HEK293 (cell line): ENCODE results near the gene TM6SF1.

Experiments
- CTCF ChIA-PET: fragments of 350-600 bp; formaldehyde crosslinking; extraction: SDS; loops from one replicate; lab custom pipeline; 2021; ENCODE audit warnings: antibody characterized with exemption; lab: Yijun Ruan, JAX
- POLR2A ChIA-PET: fragments of 300-600 bp; formaldehyde crosslinking; extraction: SDS; loops from one replicate; lab custom pipeline; 2020; ENCODE audit warnings: antibody characterized with exemption, inconsistent platforms; lab: Yijun Ruan, JAX
- H3K27ac ChIP-seq: fragments of 200-500 bp; sonication (Bioruptor generic); 2 replicates; pipeline ENCODE4 v1.5.1; 2014; ENCODE audit warnings: low read depth, low read length, control low read depth, inconsistent platforms; ENCODE audit errors: extremely low read depth
- H3K36me3 ChIP-seq, 2 experiments: fragments of 200-500 bp in 1 of 2; sonication (Bioruptor generic) in 1 of 2; 1 replicate in 1 of 2; 2 replicates in 1 of 2; pipeline ENCODE4 v1.5.1; 2014 to 2017; ENCODE audit warnings: inconsistent platforms in 2 of 2, low read length in 2 of 2; ENCODE audit not compliant: control insufficient read depth in 2 of 2, insufficient read depth in 1 of 2
- H3K4me1 ChIP-seq: fragments of 200-500 bp; sonication (Bioruptor generic); 2 replicates; pipeline ENCODE4 v1.5.1; 2014; ENCODE audit warnings: mild to moderate bottlenecking, low read length, inconsistent platforms; ENCODE audit not compliant: control insufficient read depth, insufficient read depth
- H3K4me3 ChIP-seq: 2 replicates; pipeline ENCODE4 v1.5.1; 2011; ENCODE audit warnings: low read depth, mild to moderate bottlenecking, control low read depth, low read length, moderate library complexity
- H3K9me3 ChIP-seq: fragments of 200-500 bp; sonication (Bioruptor generic); 2 replicates; pipeline ENCODE4 v1.5.1; 2014; ENCODE audit warnings: low read depth, low read length, inconsistent platforms; ENCODE audit not compliant: control insufficient read depth, insufficient read depth
- GFI1B ChIP-seq: fragments of 450-650 bp; formaldehyde crosslinking; IDR thresholded peaks from 2 replicates; pipeline ENCODE4 v1.5.1; 2016; ENCODE audit warnings: missing biosample characterization, missing genetic modification characterization
- GLI2 ChIP-seq: fragments of 450-650 bp; formaldehyde crosslinking; IDR thresholded peaks from 2 replicates; pipeline ENCODE4; 2017; ENCODE audit warnings: missing biosample characterization, missing genetic modification characterization, low read depth, borderline replicate concordance
- GLIS1 ChIP-seq: fragments of 450-650 bp; formaldehyde crosslinking; IDR thresholded peaks from 2 replicates; pipeline ENCODE4 v1.5.1; 2016; ENCODE audit warnings: missing biosample characterization, missing genetic modification characterization
- IKZF3 ChIP-seq: fragments of 450-650 bp; IDR thresholded peaks from 2 replicates; pipeline ENCODE4 v1.5.0; 2018; ENCODE audit warnings: missing biosample characterization, mild to moderate bottlenecking, missing genetic modification characterization, moderate library complexity
- SCRT1 ChIP-seq: fragments of 450-650 bp; formaldehyde crosslinking; IDR thresholded peaks from 2 replicates; pipeline ENCODE4 v1.5.1; 2016; ENCODE audit warnings: missing biosample characterization, missing genetic modification characterization, borderline replicate concordance
- SCRT2 ChIP-seq: fragments of 450-650 bp; formaldehyde crosslinking; IDR thresholded peaks from 2 replicates; pipeline ENCODE4 v1.5.1; 2016; ENCODE audit warnings: missing biosample characterization, missing genetic modification characterization
- SP7 ChIP-seq: fragments of 450-650 bp; formaldehyde crosslinking; IDR thresholded peaks from 2 replicates; pipeline ENCODE4 v1.5.1; 2016; ENCODE audit warnings: missing biosample characterization, missing genetic modification characterization
- TRIM28 ChIP-seq: IDR thresholded peaks from 2 replicates; pipeline ENCODE4 v1.6.1; 2011; ENCODE audit warnings: low read length, control low read depth, borderline replicate concordance
- ZBTB1 ChIP-seq: fragments of 450-650 bp; formaldehyde crosslinking; IDR thresholded peaks from 2 replicates; pipeline ENCODE4 v1.5.1; 2016; ENCODE audit warnings: missing biosample characterization, missing genetic modification characterization
- ZBTB17 ChIP-seq: fragments of 450-650 bp; formaldehyde crosslinking; IDR thresholded peaks from 2 replicates; pipeline ENCODE4 v1.5.1; 2016; ENCODE audit warnings: missing biosample characterization, missing genetic modification characterization
- ZBTB7A ChIP-seq: fragments of 450-650 bp; formaldehyde crosslinking; IDR thresholded peaks from 2 replicates; pipeline ENCODE4 v1.5.1; 2016; ENCODE audit warnings: low read depth, missing biosample characterization, missing genetic modification characterization
- ZNF184 ChIP-seq: fragments of 450-650 bp; IDR thresholded peaks from 2 replicates; pipeline ENCODE4 v1.5.1; 2018; ENCODE audit warnings: missing biosample characterization, mild to moderate bottlenecking, missing genetic modification characterization
- ZNF19 ChIP-seq: fragments of 450-650 bp; formaldehyde crosslinking; IDR thresholded peaks from 2 replicates; pipeline ENCODE4; 2016; ENCODE audit warnings: missing biosample characterization, missing genetic modification characterization, low read depth
- ZNF37A ChIP-seq: fragments of 450-650 bp; IDR thresholded peaks from 2 replicates; pipeline ENCODE4 v1.5.1; 2018; ENCODE audit warnings: missing biosample characterization, missing genetic modification characterization
- ZNF423 ChIP-seq: fragments of 450-650 bp; formaldehyde crosslinking; IDR thresholded peaks from 2 replicates; pipeline ENCODE4 v1.5.1; 2016; ENCODE audit warnings: missing biosample characterization, missing genetic modification characterization
- ZNF473 ChIP-seq: fragments of 450-650 bp; formaldehyde crosslinking; IDR thresholded peaks from 2 replicates; pipeline ENCODE4 v1.5.1; 2017; ENCODE audit warnings: missing biosample characterization, missing genetic modification characterization
- ZNF792 ChIP-seq: fragments of 450-650 bp; formaldehyde crosslinking; IDR thresholded peaks from 2 replicates; pipeline ENCODE4 v1.5.1; 2016; ENCODE audit warnings: missing biosample characterization, missing genetic modification characterization
- TF ChIP-seq, protein P1 (sequence below): fragments of 450-650 bp; formaldehyde crosslinking; IDR thresholded peaks from 2 replicates; pipeline ENCODE4 v1.5.1; 2016; ENCODE audit warnings: missing biosample characterization, missing genetic modification characterization
- TF ChIP-seq, protein P2 (sequence below): fragments of 450-650 bp; formaldehyde crosslinking; IDR thresholded peaks from 2 replicates; pipeline ENCODE4 v1.5.1; 2016; ENCODE audit warnings: missing biosample characterization, missing genetic modification characterization, borderline replicate concordance
- TF ChIP-seq, protein P3 (sequence below): fragments of 450-650 bp; formaldehyde crosslinking; IDR thresholded peaks from 2 replicates; pipeline ENCODE4 v1.5.1; 2016; ENCODE audit warnings: missing biosample characterization, missing genetic modification characterization, borderline replicate concordance
- TF ChIP-seq, protein P4 (sequence below): fragments of 450-650 bp; formaldehyde crosslinking; IDR thresholded peaks from 2 replicates; pipeline ENCODE4 v1.5.1; 2016; ENCODE audit warnings: missing biosample characterization, missing genetic modification characterization, low read depth
- TF ChIP-seq, protein P5 (sequence below): fragments of 450-650 bp; formaldehyde crosslinking; IDR thresholded peaks from 2 replicates; pipeline ENCODE4 v1.5.1; 2016; ENCODE audit warnings: missing biosample characterization, missing genetic modification characterization, low read depth

The TM6SF1 gene

DNA sequence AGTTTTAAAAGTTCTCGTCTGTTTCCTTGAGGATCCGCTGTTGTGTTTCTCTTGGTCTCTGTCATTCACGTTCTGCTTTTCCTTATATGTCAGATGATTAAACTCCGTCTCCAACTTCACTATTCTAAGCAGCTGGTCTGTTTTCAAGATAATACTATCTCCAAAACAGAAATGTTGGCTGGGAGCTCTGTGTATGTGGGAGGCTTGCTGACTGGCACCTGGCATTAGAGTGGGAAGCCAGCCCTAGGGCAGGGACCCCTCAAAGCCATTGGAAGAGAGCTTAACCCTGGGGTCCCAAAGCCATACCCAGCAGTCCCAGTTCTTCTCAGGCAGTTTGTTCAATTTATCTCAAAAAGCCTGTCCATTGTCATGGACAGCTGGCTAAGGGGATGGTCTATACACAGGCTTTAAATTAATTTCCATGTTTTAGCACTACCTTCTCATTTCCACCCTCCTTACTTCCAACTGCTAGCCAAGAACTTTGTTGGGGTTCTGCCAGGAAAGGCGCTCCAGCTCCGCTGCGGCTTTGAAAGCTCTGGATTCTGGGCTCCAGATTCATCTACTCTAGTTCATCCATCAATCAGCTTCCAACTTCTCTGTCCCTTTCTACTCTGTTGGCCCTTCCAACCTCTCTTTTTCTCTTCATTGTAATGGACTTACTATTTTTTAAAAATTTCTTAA, 49.6 kb upstream of the TM6SF1 start:
- H3K4me1 ChIP-seq = peaks cover 18% of the 10 kb centered on the region
- POLR2A ChIA-PET = interaction anchor here (1.3 kb wide), 1 partner anchor 9 kb away, joined by 8 read pairs; the partner anchor contains the start of gene BTBD1
- TF ChIP-seq ZNF184 (tag by site-specific recombination) (no peak), ZBTB1 (tag by site-specific recombination) (no peak), ZNF473 (no peak), ZNF792 (no peak), SP7 (tag by site-specific recombination) (no peak), IKZF3 (tag by site-specific recombination) (no peak), TRIM28 (no peak), SCRT1 (tag by site-specific recombination) (no peak)
- H3K9me3 ChIP-seq = no peaks in the 10 kb centered on the region
- H3K36me3 ChIP-seq = peaks cover 27 to 32% of the 10 kb centered on the region in 2 experiments
- CTCF ChIA-PET = interaction anchor here (0.6 to 1.1 kb wide), 4 partner anchors 9 to 325 kb away, joined by 3 read pairs; partner anchors contain the start of gene C15orf40
- no peak overlapping the region for H3K27ac ChIP-seq
- H3K4me3 ChIP-seq = no peak overlapping the region

DNA sequence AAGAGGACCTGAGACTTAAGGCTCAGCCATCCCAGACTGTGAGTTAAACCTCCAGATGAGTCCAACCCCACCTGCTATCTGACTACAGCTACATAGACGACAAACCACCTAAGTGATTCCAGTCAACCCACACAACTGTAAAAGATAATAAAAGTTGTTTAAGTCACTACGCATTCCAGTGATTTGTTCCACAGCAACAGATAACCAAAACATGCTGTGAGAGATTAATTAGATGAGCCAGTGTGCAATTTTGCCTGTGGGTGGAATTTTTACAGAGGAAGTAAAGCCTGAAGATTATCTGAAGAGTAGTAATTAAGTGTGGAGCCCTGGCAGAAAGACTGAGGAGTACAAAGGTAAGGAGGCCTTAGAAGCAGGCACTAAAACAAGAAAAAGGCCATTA, 45.8 kb upstream of the TM6SF1 start:
- Histone ChIP-seq H3K27ac (peak overlapping the region; percentile 45; the same call in 1 of the 2 replicates), H3K36me3 (peaks cover 0 to 9% of the 10 kb centered on the region in 2 experiments; a peak in 2 of 3 replicates), H3K9me3 (no peaks in the 10 kb centered on the region), H3K4me3 (no peak overlapping the region), H3K4me1 (peaks cover 40% of the 10 kb centered on the region)
- CTCF ChIA-PET = interaction anchor here (0.7 to 1.3 kb wide), 2 partner anchors 143 to 158 kb away, joined by 3 read pairs; no protein-coding TSS in a partner anchor
- POLR2A ChIA-PET = interaction anchor here (4.0 kb wide), 1 partner anchor 50 kb away, joined by 15 read pairs; the partner anchor contains the start of gene C15orf40
- TF ChIP-seq, protein P1, sequence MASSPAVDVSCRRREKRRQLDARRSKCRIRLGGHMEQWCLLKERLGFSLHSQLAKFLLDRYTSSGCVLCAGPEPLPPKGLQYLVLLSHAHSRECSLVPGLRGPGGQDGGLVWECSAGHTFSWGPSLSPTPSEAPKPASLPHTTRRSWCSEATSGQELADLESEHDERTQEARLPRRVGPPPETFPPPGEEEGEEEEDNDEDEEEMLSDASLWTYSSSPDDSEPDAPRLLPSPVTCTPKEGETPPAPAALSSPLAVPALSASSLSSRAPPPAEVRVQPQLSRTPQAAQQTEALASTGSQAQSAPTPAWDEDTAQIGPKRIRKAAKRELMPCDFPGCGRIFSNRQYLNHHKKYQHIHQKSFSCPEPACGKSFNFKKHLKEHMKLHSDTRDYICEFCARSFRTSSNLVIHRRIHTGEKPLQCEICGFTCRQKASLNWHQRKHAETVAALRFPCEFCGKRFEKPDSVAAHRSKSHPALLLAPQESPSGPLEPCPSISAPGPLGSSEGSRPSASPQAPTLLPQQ (tag by site-specific recombination) = no peak
- TF ChIP-seq, protein P2, sequence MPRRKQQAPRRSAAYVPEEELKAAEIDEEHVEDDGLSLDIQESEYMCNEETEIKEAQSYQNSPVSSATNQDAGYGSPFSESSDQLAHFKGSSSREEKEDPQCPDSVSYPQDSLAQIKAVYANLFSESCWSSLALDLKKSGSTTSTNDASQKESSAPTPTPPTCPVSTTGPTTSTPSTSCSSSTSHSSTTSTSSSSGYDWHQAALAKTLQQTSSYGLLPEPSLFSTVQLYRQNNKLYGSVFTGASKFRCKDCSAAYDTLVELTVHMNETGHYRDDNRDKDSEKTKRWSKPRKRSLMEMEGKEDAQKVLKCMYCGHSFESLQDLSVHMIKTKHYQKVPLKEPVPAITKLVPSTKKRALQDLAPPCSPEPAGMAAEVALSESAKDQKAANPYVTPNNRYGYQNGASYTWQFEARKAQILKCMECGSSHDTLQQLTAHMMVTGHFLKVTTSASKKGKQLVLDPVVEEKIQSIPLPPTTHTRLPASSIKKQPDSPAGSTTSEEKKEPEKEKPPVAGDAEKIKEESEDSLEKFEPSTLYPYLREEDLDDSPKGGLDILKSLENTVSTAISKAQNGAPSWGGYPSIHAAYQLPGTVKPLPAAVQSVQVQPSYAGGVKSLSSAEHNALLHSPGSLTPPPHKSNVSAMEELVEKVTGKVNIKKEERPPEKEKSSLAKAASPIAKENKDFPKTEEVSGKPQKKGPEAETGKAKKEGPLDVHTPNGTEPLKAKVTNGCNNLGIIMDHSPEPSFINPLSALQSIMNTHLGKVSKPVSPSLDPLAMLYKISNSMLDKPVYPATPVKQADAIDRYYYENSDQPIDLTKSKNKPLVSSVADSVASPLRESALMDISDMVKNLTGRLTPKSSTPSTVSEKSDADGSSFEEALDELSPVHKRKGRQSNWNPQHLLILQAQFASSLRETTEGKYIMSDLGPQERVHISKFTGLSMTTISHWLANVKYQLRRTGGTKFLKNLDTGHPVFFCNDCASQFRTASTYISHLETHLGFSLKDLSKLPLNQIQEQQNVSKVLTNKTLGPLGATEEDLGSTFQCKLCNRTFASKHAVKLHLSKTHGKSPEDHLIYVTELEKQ = peak; percentile 89; the same call in 1 of the 2 replicates
- TF ChIP-seq, protein P3, sequence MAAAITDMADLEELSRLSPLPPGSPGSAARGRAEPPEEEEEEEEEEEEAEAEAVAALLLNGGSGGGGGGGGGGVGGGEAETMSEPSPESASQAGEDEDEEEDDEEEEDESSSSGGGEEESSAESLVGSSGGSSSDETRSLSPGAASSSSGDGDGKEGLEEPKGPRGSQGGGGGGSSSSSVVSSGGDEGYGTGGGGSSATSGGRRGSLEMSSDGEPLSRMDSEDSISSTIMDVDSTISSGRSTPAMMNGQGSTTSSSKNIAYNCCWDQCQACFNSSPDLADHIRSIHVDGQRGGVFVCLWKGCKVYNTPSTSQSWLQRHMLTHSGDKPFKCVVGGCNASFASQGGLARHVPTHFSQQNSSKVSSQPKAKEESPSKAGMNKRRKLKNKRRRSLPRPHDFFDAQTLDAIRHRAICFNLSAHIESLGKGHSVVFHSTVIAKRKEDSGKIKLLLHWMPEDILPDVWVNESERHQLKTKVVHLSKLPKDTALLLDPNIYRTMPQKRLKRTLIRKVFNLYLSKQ (tag by site-specific recombination) = no peak
- peak; percentile 65; the same call in 1 of the 2 replicates for TF ChIP-seq GLI2 (tag by site-specific recombination)
- TF ChIP-seq IKZF3 (tag by site-specific recombination) = peak; percentile 78; the same call in 1 of the 2 replicates
- TF ChIP-seq, protein P4, sequence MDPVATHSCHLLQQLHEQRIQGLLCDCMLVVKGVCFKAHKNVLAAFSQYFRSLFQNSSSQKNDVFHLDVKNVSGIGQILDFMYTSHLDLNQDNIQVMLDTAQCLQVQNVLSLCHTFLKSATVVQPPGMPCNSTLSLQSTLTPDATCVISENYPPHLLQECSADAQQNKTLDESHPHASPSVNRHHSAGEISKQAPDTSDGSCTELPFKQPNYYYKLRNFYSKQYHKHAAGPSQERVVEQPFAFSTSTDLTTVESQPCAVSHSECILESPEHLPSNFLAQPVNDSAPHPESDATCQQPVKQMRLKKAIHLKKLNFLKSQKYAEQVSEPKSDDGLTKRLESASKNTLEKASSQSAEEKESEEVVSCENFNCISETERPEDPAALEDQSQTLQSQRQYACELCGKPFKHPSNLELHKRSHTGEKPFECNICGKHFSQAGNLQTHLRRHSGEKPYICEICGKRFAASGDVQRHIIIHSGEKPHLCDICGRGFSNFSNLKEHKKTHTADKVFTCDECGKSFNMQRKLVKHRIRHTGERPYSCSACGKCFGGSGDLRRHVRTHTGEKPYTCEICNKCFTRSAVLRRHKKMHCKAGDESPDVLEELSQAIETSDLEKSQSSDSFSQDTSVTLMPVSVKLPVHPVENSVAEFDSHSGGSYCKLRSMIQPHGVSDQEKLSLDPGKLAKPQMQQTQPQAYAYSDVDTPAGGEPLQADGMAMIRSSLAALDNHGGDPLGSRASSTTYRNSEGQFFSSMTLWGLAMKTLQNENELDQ = no peak
- TF ChIP-seq SCRT2 (tag by site-specific recombination) = peak; percentile 97
- no peak for TF ChIP-seq ZNF37A
- peak; percentile 81; the same call in 1 of the 2 replicates for TF ChIP-seq GFI1B (tag by site-specific recombination)
- peak; percentile 44; the same call in 1 of the 2 replicates for TF ChIP-seq ZBTB17 (tag by site-specific recombination)
- 0 out of 2 replicates have a peak, but pooled peaks have one; percentile 9 for TF ChIP-seq GLIS1 (tag by site-specific recombination)
- no peak for TF ChIP-seq ZBTB7A (tag by site-specific recombination)
- TF ChIP-seq SCRT1 (tag by site-specific recombination) = peak; percentile 98
- no peak for TF ChIP-seq ZNF423 (tag by site-specific recombination)
- TF ChIP-seq ZNF19 (tag by site-specific recombination) = no peak
- TF ChIP-seq, protein P5, sequence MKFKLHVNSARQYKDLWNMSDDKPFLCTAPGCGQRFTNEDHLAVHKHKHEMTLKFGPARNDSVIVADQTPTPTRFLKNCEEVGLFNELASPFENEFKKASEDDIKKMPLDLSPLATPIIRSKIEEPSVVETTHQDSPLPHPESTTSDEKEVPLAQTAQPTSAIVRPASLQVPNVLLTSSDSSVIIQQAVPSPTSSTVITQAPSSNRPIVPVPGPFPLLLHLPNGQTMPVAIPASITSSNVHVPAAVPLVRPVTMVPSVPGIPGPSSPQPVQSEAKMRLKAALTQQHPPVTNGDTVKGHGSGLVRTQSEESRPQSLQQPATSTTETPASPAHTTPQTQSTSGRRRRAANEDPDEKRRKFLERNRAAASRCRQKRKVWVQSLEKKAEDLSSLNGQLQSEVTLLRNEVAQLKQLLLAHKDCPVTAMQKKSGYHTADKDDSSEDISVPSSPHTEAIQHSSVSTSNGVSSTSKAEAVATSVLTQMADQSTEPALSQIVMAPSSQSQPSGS = no peak
